GM19025 (cell line): ENCODE measurements around the gene LSS.

Experiments used
- ATAC-seq: cut with Tn5 transposase; IDR thresholded peaks from one replicate; pipeline ENCODE4 v1.9.1; 2021; ENCODE audit warnings: mild to moderate bottlenecking, low read depth, moderate library complexity; ENCODE audit not compliant: unreplicated experiment

The LSS gene

DNA sequence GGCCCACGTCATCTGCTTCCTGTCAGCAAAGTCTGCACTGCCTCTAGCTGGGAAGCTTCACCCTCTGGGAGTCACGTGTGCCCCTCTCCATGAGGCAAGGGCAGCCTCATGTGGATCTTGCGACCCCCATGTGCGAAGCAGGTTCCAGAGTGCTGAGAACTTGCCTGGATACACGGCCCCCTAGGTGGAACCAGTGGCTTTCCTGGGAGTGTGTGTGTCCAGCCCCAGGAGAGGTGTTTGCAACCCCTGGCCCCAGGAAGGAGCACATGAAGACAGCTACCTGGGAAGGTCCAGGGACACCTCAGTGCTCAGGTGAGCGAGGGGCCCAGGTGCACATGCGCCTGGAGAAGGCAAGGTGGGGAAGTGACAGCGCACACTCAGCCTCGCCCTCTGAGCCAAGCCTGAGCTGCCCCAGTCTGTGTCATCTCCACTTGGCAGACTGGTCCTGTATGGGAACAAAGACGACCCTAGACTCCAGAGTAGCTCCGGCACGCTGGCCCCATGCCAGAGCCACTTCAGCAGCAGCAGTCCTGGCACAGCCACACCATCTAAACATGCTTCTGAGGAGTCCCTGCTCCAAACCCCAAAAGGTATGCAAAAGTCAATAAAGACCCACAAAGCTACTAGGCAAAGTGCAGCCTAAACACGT, 8.9 kb downstream of the LSS start:
- no peak for ATAC-seq

DNA sequence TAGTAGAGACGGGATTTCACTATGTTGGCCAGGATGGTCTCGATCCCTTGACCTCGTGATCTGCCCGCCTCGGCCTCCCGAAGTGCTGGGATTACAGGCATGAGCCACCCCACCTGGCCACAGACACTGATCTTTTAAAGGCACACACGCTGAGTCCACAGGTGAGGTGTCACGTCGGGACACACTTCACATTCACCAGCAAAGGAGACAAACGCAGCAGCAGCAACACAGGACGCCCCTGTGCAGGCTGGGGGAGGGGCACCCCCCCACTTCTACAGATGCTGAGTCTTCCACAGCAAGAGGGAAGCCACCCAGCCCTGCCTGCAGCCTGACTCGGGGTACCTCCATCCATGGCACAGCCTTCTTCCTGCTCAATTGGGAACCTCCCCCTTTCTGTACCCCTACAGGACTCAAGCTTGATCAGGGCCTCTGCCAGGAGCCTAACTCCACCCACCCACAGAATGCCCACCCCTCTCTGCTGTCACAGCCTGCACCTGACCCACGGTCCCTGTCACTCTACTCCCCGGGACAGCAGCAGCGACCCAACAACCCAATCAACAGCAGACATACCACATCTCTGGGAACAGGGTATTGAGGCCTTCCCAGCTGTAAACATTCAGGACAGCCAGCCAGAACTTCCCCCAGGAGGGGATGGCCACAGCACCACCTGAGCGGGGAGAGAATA, 9.5 kb downstream of the LSS start:
- ATAC-seq: no peak

DNA sequence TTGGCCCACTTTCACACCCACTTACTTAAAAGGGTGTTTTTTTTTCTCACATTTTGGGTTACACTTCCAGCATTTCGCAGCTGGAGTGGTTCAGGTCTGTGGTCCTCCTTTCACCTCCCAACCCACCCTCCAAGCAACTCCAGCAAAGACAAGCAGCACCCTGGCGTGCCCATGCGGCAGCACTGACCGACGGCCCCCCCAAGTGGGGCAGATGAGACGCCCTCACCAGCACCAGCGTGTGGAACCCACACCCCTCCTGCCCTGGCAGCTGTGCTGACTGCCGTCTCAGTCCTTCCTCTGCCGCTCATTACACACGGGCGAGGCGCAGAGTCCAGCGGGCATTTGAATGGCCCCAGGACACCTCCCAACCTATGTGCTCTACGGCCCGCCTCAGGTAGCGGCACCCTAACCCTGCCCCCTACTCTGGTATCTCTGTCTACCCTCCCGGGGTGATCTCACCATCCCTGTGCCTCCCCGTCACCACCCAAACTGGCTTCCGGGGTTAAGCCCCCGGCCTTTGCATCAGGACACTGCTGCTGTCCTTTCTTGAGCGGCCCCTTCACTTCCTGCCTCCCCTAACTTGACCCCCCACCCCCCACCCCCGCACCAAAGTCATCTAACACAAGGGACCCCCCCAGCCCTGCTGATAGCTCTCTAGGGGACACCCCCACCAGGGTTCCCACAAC, 10.9 kb downstream of the LSS start:
- ATAC-seq: no peak

DNA sequence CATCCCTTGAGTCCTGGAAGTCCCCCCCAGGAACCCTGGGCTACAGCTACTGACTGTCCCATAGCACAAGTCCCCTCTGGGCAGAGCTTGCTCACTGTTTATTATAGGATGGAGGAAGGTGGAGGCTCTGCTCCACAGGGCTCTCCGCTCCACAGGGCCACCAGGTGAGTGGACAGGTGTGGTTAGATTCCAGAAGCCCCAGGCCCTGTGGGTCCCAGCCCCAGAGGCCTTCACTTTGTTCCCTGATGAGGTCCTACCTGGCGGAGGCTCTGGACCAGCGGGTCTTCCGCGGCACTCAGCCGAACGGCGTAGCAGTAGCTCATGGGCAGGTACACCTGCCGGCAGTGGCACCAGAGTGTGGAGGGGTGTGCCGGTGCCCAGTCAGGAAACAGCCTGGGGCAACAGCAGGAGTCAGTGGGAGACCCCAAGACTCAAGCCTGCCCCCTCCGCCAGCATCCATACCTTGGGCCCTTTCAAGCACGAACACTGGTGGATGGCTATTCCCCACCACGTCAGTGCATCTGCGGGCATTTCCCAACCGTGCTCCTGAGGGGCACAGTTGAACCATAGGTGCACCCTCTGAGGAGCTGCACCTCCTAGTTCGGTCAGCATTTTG, 12.3 kb downstream of the LSS start:
- no peak for ATAC-seq

DNA sequence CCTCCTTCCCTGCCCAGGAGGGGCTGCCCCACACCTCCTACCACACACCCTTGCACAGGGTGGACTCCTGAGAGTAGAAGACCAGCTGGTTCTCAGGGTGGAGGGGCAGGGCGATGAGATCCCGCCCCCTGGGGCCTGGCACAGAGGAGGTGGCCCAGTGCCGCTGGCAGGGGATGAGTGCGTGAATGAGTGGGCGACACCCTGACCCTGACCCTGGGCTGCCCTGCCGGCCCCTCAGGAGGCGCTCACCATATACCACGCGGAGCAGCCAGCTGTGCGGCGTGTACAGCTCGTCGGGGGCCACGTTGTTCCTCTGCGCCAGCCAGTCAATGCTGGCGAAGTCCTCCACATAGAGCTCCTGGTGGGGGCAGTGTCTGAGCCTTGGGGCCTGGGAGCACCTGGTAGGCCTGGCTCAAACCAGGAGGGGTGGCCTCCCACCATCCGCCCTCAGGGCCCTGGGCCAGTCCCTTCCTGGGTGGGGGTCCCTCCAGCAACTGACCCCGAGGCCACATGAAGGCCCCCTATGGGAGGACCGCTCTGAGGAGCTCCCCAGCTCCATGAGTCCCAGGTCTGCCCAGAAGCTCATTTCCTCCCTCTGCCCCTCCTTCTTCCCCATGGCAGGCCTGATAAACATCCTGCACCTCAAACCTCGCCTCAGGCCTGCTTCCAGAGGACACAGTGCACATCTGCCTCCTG, 13.0 kb downstream of the LSS start:
- ATAC-seq: no peak

DNA sequence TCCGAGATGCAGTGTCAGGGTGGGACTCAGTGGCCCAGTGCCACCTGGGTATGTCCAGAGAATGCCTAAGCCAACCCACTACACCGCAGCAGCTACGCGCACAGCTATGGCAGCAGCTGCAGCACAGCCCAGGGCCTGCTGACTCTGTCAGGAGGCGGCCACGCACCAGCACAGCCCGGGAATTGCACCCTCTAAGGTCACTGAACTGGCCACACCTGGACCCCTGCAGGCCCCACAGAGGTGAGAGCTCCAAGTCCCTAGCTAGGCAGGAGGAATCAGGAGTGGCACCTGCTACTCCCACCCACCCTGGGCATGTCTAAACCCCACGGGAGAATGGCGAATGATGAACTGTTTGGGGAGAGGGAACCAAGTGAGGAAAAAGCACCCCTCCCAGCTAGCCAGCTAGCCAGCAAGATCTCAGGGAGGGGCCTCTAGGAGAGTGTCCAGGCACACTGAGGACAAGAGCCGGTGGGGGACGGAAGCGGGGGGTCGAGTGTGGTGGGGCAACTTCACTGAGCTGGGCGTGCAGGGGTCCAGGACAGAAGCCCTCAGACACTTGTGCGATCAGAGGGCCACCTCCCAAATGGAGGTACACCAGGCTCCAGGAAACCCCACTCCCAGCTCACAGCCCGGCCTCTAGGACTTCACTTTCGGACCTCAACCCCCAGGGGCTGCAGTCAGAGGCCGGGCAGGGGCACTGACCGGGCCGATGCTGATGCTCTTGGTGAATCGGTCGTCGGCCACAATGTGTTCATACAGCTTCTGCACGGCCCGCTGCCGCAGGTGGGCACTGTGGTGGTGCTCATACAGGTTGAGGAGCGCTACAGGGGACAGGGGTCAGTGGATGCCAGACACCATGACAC, 13.9 kb downstream of the LSS start:
- no peak for ATAC-seq

DNA sequence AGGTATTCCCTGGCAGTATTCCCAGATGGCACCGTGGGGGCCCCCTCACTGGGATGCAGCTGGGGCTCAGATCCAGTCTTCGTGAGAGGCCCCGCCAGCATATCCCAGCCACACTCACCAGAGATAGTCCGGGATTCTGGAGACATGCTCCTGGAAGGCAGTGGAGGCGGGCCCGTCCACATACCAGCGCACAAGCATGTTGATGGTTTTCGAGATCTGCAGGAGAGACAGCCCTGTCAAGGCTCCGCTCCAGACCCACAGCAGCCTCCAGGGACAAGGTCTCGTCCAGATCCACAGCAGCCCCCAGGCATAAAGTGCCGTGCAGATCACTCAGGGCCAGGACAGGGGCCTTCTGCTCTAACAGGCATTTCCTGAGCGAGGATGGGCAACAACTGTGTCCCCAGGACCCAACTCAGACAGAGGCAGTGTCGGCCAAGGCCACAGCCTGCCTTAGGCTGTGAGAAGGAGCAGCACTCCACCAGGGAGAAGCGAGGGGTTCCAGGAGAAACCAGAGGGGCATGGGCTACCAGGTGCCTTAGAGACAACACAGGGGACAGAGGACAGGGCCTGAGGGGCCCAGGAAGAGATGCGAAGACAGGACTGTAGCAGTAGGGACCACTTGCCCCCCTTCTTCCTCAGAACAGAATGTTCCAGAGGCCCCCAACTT, 14.8 kb downstream of the LSS start:
- no peak for ATAC-seq

DNA sequence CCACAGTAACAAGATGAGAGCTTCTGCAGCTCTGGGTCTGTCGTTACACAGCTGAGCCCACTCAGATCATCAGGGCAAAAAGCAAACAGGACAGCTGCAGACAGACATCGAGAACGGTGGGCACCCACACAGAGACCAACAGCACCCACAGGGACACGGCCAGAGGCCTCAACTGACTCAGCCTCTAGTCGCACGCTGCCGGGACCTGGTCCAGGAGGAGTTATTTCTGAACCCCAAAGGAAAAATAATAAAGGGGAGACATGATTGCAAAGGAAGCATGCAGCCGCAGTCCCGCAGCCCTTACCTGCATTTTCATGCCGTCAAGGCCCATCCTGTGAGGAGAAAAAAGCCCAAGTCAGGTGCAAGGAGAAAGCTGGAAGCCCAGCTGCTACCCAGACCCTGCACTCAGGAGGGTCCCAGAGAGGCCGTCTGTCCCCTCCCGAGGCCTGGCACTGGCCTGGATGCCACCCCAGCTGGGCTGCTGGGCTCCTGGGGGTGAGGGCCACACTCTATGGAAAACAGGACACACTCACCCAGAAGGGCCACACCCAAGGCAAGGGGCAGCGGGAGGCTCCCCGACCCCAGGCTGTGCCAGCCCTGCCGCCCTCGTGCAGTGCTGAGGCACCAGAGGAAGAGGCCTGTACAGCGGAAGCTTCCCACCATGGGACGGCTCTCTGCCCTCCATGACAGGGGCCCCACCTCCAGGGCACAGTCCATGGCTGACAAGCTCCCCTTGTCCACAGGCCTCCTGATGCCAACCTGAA, 15.7 kb downstream of the LSS start:
- no peak for ATAC-seq

DNA sequence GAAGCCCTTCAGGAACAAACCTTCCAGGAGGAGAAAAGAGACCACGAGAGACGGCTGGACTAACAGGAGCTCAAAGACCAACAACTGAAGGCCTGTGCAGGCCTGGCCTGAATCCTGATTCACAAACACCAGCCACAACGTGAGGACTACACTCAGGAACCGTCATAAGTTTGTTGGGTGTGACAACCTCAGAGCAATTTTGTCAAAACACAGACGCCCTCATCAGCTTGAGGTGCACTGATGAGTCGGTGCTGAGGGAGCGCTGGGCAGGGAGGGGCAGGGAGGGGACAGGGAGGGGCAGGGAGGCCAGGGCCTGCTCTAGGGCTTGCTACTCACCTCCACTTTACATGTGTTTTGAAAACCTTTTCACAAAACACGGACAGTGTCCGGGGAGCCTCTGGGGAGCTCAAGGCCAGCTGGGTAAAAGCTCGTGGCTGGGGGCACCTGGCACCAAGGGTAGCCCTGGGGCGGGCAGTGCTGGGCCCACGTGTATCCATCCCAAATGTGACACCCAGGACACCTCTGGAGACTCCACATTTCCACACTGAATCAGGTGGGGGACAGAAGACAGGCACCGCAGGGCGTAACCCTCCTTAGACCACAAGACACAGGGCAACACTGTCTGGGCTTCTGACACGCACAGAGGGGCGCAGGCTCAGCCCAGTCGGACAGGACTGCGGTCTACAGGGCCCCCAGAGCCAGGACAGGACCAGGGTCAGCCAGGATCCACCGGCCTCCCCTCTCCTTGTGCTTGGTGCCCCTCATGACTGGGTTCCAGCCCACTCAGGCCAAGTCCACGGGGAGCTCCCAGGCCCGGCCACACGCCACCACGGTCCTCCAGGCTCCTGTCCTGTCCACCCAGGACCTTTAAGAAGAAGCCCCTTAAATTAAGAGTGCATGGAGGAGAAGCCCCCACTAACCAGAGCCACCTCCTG, 16.5 kb downstream of the LSS start:
- ATAC-seq: no peak

DNA sequence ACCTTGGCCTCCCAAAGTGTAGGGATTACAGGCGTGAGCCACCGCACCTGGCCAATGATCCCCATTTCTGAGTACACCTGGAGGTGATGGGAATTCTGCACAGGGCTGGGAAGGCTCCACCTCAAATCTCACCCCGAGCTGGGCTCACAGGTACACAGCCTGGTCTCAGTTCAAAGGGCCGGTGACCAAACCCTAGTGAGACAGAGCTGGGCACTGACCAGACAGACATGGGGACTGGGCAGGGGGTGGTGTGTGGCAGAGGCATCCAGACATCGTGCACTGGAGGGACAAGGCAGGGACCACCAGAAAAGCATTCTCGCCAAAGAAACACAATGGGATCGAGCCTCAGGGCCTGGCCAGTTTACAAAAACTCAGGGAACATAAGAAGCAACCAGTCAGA, 17.2 kb downstream of the LSS start:
- ATAC-seq: no peak

DNA sequence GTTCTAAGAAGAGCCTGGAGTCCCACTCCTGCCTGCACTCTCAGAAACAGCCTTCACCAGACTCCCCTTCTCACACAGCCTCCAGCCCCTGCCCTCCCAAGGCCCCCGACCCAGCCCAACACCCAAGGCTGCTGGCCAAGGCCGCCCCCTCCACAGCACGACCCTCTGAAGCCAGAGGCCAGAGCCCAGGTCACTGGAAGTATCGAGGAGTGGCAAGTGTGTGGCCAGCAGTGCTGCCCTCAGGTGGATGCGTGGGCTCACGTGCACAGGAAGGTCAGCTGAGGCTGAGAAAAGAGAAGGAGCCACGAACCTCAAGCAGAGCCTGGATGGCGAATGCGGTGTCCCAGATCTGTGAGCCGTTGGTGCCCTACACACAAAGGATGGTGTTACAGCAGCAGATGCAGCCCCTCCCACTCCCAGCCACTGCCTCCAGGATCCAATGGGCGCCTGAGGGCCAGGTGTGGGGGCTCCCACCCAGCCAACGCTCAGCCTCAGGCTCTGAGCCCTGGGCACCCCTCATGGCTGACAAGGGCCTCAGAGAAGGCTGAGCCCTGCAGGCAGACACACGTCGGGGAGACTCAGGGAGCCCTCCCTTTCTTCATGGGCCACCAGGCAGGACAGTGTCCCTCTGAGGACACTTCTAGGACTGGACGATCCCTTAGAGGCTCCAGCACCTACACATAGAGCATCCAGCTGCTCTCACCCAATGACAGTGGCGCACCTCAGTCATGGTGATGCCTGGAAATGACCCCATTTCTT, 18.0 kb downstream of the LSS start:
- no peak for ATAC-seq

DNA sequence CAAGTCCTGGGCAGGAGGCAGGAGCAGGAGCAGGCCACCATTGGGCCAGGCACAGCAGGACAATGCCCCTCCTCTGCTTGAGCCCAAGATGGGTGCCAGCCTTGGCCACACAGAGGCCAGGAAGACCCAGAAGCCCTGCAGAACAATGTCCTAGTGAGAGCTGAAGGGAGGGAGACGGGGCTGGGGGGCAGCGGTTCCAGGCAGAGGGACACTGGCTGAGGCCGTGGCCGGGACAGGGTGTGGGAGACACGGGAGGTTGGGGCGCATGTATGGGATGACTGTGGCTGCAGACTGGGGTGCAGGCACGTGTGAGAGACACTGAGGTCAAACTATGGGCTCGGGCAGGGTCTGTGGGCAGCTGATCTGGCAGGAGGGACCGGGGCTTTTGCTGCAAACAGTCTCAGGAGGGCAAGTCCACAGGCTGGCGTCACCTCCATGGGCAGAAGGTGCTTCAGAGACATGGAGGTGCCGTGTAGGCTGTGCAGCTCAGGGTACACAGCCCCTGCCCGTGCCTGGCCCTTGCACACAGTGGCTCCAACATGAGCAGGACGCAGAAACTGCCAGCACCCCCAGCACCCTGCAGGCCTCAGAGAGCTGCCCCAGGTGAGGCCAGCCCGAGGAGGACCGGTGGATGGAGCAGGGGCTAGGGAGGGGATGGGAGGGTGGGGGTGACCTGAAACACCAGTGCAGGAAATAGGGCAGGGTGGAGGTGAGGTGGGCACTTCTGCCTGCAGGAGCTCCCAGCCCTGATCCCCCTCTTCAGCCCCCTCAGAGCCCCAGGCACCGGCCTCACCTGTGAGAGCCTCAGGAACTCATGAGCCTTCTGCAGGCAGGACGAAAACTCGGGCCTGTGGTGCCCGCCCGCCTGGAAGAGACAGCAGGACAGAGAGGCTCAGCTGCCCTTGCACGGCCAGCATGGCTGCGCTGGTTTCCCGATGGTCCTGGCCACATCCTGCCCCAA, 19.5 kb downstream of the LSS start:
- ATAC-seq: no peak

DNA sequence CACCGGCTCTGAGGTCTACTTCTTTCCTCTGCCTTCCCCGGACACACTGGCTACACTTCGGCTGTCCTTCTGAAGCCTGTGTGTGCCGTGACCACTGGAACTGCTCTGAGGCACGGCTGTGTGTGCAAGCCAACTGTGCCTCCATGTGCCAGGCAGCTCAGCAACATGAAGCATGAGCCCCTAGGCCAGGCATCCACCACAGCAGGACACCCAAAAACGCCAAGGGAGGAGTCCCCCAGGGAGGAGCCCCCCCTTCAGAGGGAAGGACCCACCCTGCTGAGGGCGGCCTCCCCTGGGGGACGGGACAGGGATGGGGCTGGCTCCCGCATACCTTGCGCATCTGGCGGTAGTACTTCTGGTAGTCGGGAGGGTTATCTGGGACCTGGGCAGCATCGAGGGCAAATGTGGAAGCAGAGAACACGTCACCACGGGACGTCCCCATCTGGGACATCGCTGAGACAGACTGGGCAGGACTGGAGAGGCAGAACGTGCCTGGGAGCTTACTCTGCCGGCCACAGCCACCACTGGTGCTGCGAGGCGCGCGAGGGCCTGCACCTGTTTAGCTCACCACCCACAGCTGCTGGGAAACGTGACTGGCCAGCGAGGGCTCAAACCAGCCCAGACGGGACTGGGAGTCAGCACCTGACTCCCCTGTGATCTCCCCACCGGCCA, 20.5 kb downstream of the LSS start:
- no peak for ATAC-seq

DNA sequence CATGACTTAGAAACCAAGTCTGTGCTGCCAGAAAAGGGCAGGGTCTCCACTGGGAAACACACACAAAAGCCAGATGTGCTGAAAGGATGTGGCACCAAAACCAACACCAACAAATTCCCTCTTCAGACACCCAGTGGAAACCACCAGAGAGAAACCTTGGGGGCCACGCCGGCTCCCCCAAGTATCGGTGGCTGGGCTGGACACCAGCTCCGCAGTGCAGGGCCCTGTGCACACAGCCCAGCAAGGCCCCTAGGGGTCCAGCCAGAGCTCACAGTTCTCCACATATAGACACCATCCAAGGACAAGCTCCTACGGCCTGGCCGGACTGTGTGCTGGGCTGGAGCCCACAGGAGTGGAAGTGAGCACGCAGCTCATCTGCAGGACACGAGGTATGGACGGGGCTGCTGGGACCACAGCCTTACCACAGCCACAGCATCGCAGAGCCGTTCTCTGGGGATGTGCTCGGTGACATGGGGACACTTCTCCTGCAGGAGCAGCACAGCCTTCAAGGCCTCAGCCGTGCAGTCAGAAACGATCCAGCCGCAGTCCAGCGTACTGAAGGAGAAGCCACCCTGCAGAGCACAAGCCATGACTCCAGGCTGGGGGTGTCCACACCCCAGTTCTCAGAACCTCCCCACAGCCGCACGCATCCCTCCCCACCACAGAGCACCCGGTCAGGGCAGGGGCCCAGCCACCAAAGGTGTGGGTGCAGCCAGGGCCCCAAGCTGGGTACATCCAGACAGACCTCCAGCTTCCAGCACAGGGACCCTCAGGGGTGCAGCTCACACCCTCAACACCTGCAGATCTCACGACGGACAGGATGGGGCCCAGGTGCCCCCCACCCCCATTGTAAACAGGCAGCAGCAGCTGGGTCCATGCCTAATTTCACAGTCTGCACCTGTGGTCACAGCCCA, 21.3 kb downstream of the LSS start:
- ATAC-seq: no peak
